ENCODE results near the gene ZNF816. TPM values are rescaled to one million over a fixed set of nuclear protein-coding genes. Genes with fewer than 3 reads are reported as not detected.

Gene ZNF816
- total RNA-seq (16.6 TPM), polyA plus RNA-seq (ENCODE audit: insufficient read depth, low read depth, low replicate concordance) (4.4 TPM)
- long read RNA-seq, donor 1, partial matches to known transcripts = 0 of 1 reads
- long read RNA-seq, donor 1, other reads (novel, unspliced or antisense) = 0 of 1 reads
- long read RNA-seq, donor 2, partial matches to known transcripts = 0 of 1 reads
- long read RNA-seq, donor 2, other reads (novel, unspliced or antisense) = 0 of 1 reads
- long read RNA-seq, donor 3 = 0 reads
- long read RNA-seq, donor 4, partial matches to known transcripts = 0 of 1 reads
- long read RNA-seq, donor 4, other reads (novel, unspliced or antisense) = 0 of 1 reads
- long read RNA-seq, donor 5, partial matches to known transcripts = 0 of 1 reads
- long read RNA-seq, donor 5, other reads (novel, unspliced or antisense) = 0 of 1 reads
- long read RNA-seq, donor 6, partial matches to known transcripts = 0 of 3 reads
- long read RNA-seq, donor 6, other reads (novel, unspliced or antisense) = 0 of 3 reads
- long read RNA-seq, donor 7, transcript ZNF816-207 (4 exons, 553 nt) = major isoform, 6 of 14 reads
- long read RNA-seq, donor 7, partial matches to known transcripts = 1 of 14 reads
- long read RNA-seq, donor 7, other reads (novel, unspliced or antisense) = 2 of 14 reads
- long read RNA-seq, donor 8 = 0 reads
- long read RNA-seq, donor 9, partial matches to known transcripts = 0 of 1 reads
- long read RNA-seq, donor 9, other reads (novel, unspliced or antisense) = 0 of 1 reads
- long read RNA-seq, donor 10, partial matches to known transcripts = 0 of 2 reads
- long read RNA-seq, donor 10, other reads (novel, unspliced or antisense) = 0 of 2 reads

- peaks cover 0 to 5% (median 0%) of the 10 kb centered on the region in 3 donors for H3K36me3 ChIP-seq (ENCODE audit: control insufficient read depth in 2 of 3, insufficient read depth in 3 of 3, low read length in 3 of 3)
- DNase-seq = peak; percentile 98 to 99 (median 99)
- H3K9me3 ChIP-seq (ENCODE audit: control insufficient read depth in 2 of 3, insufficient read depth in 1 of 3, low read length in 3 of 3) = peaks cover 0 to 19% (median 0%) of the 10 kb centered on the region in 3 donors
- intact Hi-C loops (cut with DNase I) = no loop called here
- peak within 1 kb of the TSS; percentile 85 to 94 (median 85) for H3K4me3 ChIP-seq (ENCODE audit: low read length in 3 of 3)
- peak within 1 kb of the TSS; percentile 81 to 86 (median 82) for H3K9ac ChIP-seq (ENCODE audit: low read length in 3 of 3)
- peak within 1 kb of the TSS; percentile 78 to 79 for H3K27ac ChIP-seq (ENCODE audit: low read depth in 2 of 2, low read length in 2 of 2)
- no peaks in the 10 kb centered on the region for H3K27me3 ChIP-seq (ENCODE audit: control insufficient read depth, insufficient read depth, low read length)
- no peak for FAIRE-seq
- H3K4me1 ChIP-seq (ENCODE audit: control insufficient read depth in 2 of 3, insufficient read depth in 2 of 3, low read depth in 1 of 3, low read length in 3 of 3) = peaks cover 0 to 11% (median 0%) of the 10 kb centered on the region in 3 donors
- no peak for TF ChIP-seq CTCF (IDR thresholded peaks at IDR 0.05; ENCODE audit: borderline replicate concordance, extremely low read depth, insufficient read depth)
Observed at GRCh38 chr19:52962394-52963246, at the start of gene ZNF816. TSS of gene ZNF816 (minus strand) at chr19:52962881. CDS start at chr19:52956089, 6,792 bp downstream.

- no peaks in the 10 kb centered on the region for H3K36me3 ChIP-seq (ENCODE audit: control insufficient read depth in 2 of 3, insufficient read depth in 3 of 3, low read length in 3 of 3)
- no peak overlapping the region for H3K4me3 ChIP-seq (ENCODE audit: low read length in 3 of 3)
- H3K9ac ChIP-seq (ENCODE audit: low read length in 3 of 3) = no peak overlapping the region
- intact Hi-C loops (cut with DNase I) = no loop called here
- no peak overlapping the region for H3K27ac ChIP-seq (ENCODE audit: low read depth in 2 of 2, low read length in 2 of 2)
- no peak for DNase-seq
- H3K27me3 ChIP-seq (ENCODE audit: control insufficient read depth, insufficient read depth, low read length) = no peaks in the 10 kb centered on the region
- TF ChIP-seq CTCF (IDR thresholded peaks at IDR 0.05; ENCODE audit: borderline replicate concordance, extremely low read depth, insufficient read depth) = no peak
- no peak for FAIRE-seq
- no peaks in the 10 kb centered on the region for H3K4me1 ChIP-seq (ENCODE audit: control insufficient read depth in 2 of 3, insufficient read depth in 2 of 3, low read depth in 1 of 3, low read length in 3 of 3)
- H3K9me3 ChIP-seq (ENCODE audit: control insufficient read depth in 2 of 3, insufficient read depth in 1 of 3, low read length in 3 of 3) = no peaks in the 10 kb centered on the region
Observed at GRCh38 chr19:53012006-53012405, 49.3 kb upstream of the ZNF816 start.

DNA sequence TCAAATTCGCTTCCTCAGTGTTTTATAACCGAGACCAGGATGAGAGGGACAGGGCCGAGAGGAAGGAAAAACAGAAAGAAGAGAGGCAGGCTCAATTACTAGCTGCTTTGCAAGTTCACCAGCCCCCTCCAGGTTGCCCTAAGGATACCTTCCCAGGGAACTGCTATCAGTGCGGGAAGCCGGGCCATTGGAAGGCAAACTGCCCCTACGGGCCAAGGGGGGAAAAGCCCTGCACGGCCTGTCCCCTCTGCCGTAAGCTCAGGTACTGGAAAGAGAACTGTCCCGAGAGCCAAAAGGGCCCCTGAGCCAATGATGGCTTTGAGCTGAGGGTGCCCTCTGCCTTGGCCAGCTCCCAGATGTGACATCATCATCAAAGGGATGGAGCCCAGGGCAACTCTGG, 47.8 kb upstream of the ZNF816 start:
- Histone ChIP-seq H3K36me3 (ENCODE audit: control insufficient read depth in 2 of 3, insufficient read depth in 3 of 3, low read length in 3 of 3) (no peaks in the 10 kb centered on the region), H3K27ac (ENCODE audit: low read depth in 2 of 2, low read length in 2 of 2) (no peak overlapping the region), H3K9me3 (ENCODE audit: control insufficient read depth in 2 of 3, insufficient read depth in 1 of 3, low read length in 3 of 3) (no peaks in the 10 kb centered on the region), H3K4me1 (ENCODE audit: control insufficient read depth in 2 of 3, insufficient read depth in 2 of 3, low read depth in 1 of 3, low read length in 3 of 3) (no peaks in the 10 kb centered on the region), H3K4me3 (ENCODE audit: low read length in 3 of 3) (no peak overlapping the region), H3K27me3 (ENCODE audit: control insufficient read depth, insufficient read depth, low read length) (no peaks in the 10 kb centered on the region), H3K9ac (ENCODE audit: low read length in 3 of 3) (no peak overlapping the region)
- FAIRE-seq (no peak), DNase-seq (no peak)
- TF ChIP-seq CTCF (IDR thresholded peaks at IDR 0.05; ENCODE audit: borderline replicate concordance, extremely low read depth, insufficient read depth) = no peak
- intact Hi-C loops (cut with DNase I) = no loop called here

Measured in kidney (tissue), 22 donors.